SK-N-SH treated with all-trans-retinoic acid at 6 μM for 48 hours (cell line): ENCODE results near the gene FPR2.

Source experiments
- ZFP30 ChIP-seq: fragments of 450-650 bp; formaldehyde crosslinking; IDR thresholded peaks from 2 replicates; pipeline ENCODE4 v1.5.0; 2022; ENCODE audit warnings: mild to moderate bottlenecking, moderate library complexity
- ZNF565 ChIP-seq: fragments of 450-650 bp; formaldehyde crosslinking; conservative IDR thresholded peaks from 2 replicates; pipeline ENCODE4 v1.5.0; 2020; ENCODE audit warnings: low read depth, mild to moderate bottlenecking, moderate library complexity

GRCh38 chr19:51714848-51715247 is 46.1 kb upstream of the FPR2 start:
- TF ChIP-seq ZFP30 (no peak), ZNF565 (CRISPR knock-in tag) (no peak)
